Fibroblast of skin of left biceps (primary cell): ENCODE data around the gene YPEL2.

ENCODE experiments used
- DNase-seq, 2 experiments: peaks; one replicate each; pipeline ENCODE4 v3.0.0-alpha.2; 2013; ENCODE audit warnings: low read depth in 2 of 2

Gene YPEL2

GRCh38 chr17:59330053-59330942 lies 1.2 kb upstream of the YPEL2 start:
- DNase-seq, result no peak

GRCh38 chr17:59331929-59332748 lies 684 bp downstream of the YPEL2 start:
- DNase-seq, result no peak

- DNase-seq, result no peak
These were observed 1.4 kb downstream of the YPEL2 start for GRCh38 chr17:59332749-59333377.

GRCh38 chr17:59333836-59334235 lies 2.4 kb downstream of the YPEL2 start:
- no peak for DNase-seq

GRCh38 chr17:59335685-59336084 lies 4.2 kb downstream of the YPEL2 start:
- no peak for DNase-seq

- DNase-seq, result no peak
These were observed 6.4 kb downstream of the YPEL2 start for GRCh38 chr17:59337741-59338299.

GRCh38 chr17:59338498-59338897 lies 7.0 kb downstream of the YPEL2 start:
- DNase-seq, result no peak

- DNase-seq, result no peak
These were observed 10.5 kb downstream of the YPEL2 start for GRCh38 chr17:59341922-59342321.

GRCh38 chr17:59342681-59343131 lies 11.3 kb downstream of the YPEL2 start:
- no peak for DNase-seq

GRCh38 chr17:59345476-59345875 lies 14.0 kb downstream of the YPEL2 start:
- no peak for DNase-seq

GRCh38 chr17:59346341-59346740 lies 14.9 kb downstream of the YPEL2 start:
- no peak for DNase-seq

GRCh38 chr17:59346876-59347407 lies 15.5 kb downstream of the YPEL2 start:
- DNase-seq, result no peak

GRCh38 chr17:59347975-59348391 lies 16.5 kb downstream of the YPEL2 start:
- no peak for DNase-seq

- DNase-seq, result no peak
These were observed 17.7 kb downstream of the YPEL2 start for GRCh38 chr17:59349178-59349577.

GRCh38 chr17:59353106-59353854 lies 21.8 kb downstream of the YPEL2 start:
- no peak for DNase-seq

GRCh38 chr17:59353936-59354755 lies 22.7 kb downstream of the YPEL2 start:
- DNase-seq, result no peak

- DNase-seq, result no peak
These were observed 23.7 kb downstream of the YPEL2 start for GRCh38 chr17:59355030-59355701.

- no peak for DNase-seq
These were observed 24.4 kb downstream of the YPEL2 start for GRCh38 chr17:59355702-59356325.
